Activated CD4-positive, alpha-beta T cell treated with anti-CD3 and anti-CD28 coated beads for 36 hours (primary cell): ENCODE results near the gene SORBS2. TPM values are rescaled to one million over a fixed set of nuclear protein-coding genes. Genes with fewer than 3 reads are reported as not detected.

Source experiments
- ATAC-seq: fragments of 200-7000 bp; cut with Tn5 transposase; one replicate; pipeline ENCODE4 v1.10.0; 2021; ENCODE audit warnings: mild to moderate bottlenecking, moderate library complexity
- CTCF ChIA-PET: fragments of 350-600 bp; sonication (Branson Sonifier 250); formaldehyde crosslinking; loops from one replicate; lab custom pipeline; 2021; ENCODE audit warnings: antibody characterized with exemption; lab: Charles Lee
- POLR2A ChIA-PET: fragments of 350-600 bp; sonication (Branson Sonifier 250); formaldehyde crosslinking; loops from one replicate; lab custom pipeline; 2021; ENCODE audit warnings: antibody characterized with exemption, inconsistent platforms; lab: Charles Lee
- DNase-seq: peaks from one replicate; pipeline ENCODE4 v3.0.0-alpha.2; 2020
- H3K27ac Mint-ChIP-seq: one replicate; pipeline ENCODE4 v1.8.0; 2021; ENCODE audit warnings: mixed read lengths
- H3K27me3 Mint-ChIP-seq: one replicate; pipeline ENCODE4 v1.8.0; 2021; ENCODE audit warnings: mixed read lengths
- H3K36me3 Mint-ChIP-seq: one replicate; pipeline ENCODE4 v1.8.0; 2021; ENCODE audit warnings: low read depth, mixed read lengths
- H3K4me1 Mint-ChIP-seq: one replicate; pipeline ENCODE4 v1.8.0; 2021; ENCODE audit warnings: mixed read lengths
- H3K4me3 Mint-ChIP-seq: one replicate; pipeline ENCODE4 v1.8.0; 2021; ENCODE audit warnings: mild to moderate bottlenecking, moderate library complexity, mixed read lengths
- H3K9me3 Mint-ChIP-seq: one replicate; pipeline ENCODE4 v1.8.0; 2021; ENCODE audit warnings: low read depth, mixed read lengths
- intact Hi-C, 2 experiments: fragments of 100-400 bp; cut with DNase I in 1 of 2; cut with micrococcal nuclease in 1 of 2; formaldehyde crosslinking; loops; one replicate each; pipeline versions ENCODE4 v1.14.2 to v1.15.1; 2022 to 2024; cut with DNase I, micrococcal nuclease
- total RNA-seq, 2 experiments: library from RNA; stranded (reverse); gene quantifications; one replicate each; pipeline ENCODE4 v1.2.3, GENCODE V29; 2021

SORBS2 gene
- total RNA-seq, 2 experiments from 2014 or later, result not detected

DNA sequence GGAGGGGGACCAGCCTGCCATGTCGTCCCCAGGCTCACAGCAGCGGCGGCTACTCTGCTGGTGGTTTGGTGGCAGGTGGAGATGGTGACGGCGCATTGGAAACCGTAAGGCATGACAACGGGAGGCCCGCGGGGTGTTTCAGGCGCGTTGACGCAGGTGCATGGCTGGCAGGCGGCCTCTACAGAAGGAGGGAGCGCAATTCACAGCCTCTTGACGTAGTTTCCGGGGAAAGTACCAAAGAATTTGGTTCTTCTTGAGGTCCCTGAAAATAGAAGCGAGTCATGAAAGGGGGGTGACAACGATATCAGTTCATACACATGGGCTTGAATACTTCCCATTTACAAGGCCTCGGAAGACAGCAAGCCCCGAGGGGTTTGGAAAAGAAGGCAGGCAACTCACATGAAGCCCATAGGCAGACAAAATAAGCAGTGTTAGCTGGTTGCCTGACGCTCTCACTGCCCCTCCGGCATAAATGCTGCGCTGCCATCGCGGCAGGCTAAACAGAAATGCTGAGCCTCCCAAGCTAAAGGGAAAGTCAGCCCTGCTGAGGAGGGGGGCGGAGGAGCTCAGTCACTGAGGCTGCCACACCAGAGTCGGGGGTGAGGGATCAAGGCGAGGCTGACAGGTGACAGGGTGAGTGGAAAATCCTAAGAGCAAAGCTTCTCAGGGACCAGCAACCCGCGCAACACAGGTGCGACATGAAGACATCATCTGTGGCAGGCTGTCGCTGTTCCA, 224.4 kb downstream of the SORBS2 start:
- Mint-ChIP-seq H3K4me1 (peaks cover 18% of the 10 kb centered on the region), H3K27me3 (peaks cover 47% of the 10 kb centered on the region), H3K9me3 (no peaks in the 10 kb centered on the region), H3K36me3 (peaks cover 2% of the 10 kb centered on the region), H3K4me3 (peak overlapping the region; percentile 40), H3K27ac (peak overlapping the region; percentile 63)
- CTCF ChIA-PET, result interaction anchor here (0.7 to 5.5 kb wide), 3 partner anchors 8 to 17 kb away, joined by 3 to 33 read pairs (median 3); no protein-coding TSS in a partner anchor
- POLR2A ChIA-PET, result no interaction called here
- ATAC-seq, result peak; percentile 99
- intact Hi-C loops, result loop anchor here in 1 of 2 experiments (1.0 to 5.0 kb wide), 4 partner anchors 116 to 385 kb away; partner anchors contain the start of genes CCDC110, CFAP97, LRP2BP and UFSP2
- peak; percentile 90 for DNase-seq

DNA sequence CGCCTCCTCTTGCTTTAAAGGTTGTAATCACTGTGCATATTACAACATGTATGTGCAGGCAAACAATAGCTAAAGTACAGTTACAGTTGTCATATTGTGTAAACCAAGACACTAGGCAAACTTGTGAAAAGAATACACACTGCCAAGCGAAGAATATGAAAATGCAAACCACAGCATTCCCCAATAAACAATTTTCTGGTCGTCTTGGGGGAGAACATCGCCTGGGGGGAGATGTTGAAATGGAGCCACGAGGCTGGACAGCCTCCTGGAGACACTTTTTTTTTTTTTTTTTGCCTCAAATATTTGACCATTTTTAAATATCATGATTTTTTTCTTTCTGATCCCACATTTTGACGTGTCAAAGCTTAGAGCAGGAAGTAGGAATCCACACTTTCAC, 225.0 kb downstream of the SORBS2 start:
- H3K36me3 Mint-ChIP-seq, result peaks cover 2% of the 10 kb centered on the region
- H3K27ac Mint-ChIP-seq, result peak overlapping the region; percentile 63
- ATAC-seq, result no peak
- H3K4me1 Mint-ChIP-seq, result peaks cover 18% of the 10 kb centered on the region
- H3K9me3 Mint-ChIP-seq, result no peaks in the 10 kb centered on the region
- ChIA-PET CTCF (interaction anchor here (0.7 to 5.5 kb wide), 4 partner anchors 8 to 16 kb away, joined by 3 to 33 read pairs (median 3); no protein-coding TSS in a partner anchor), POLR2A (no interaction called here)
- H3K4me3 Mint-ChIP-seq, result peak overlapping the region; percentile 40
- H3K27me3 Mint-ChIP-seq, result peaks cover 49% of the 10 kb centered on the region
- no peak for DNase-seq
- intact Hi-C loops, result loop anchor here in 1 of 2 experiments (1.0 to 5.0 kb wide), 4 partner anchors 116 to 385 kb away; partner anchors contain the start of genes CCDC110, CFAP97, LRP2BP and UFSP2

DNA sequence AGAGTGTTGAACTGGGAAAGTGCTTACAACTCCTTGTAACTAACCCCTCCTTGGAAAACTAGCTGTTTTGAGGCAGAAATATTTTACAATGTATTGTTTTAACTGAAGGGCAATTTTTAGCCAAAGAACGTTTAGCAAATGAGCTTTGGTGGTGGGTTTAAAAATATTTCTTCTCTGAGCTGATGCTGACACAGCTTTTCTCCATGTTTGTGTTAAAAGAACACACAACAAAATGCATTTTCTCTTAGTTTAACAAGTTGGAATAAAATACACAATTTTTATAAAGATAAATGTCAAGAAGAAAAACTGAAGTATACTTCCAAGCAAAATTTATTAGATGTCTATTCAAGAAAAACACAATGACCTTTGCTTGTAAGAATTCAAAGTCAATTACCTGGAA, 226.8 kb downstream of the SORBS2 start:
- Mint-ChIP-seq H3K36me3 (peaks cover 2% of the 10 kb centered on the region), H3K27me3 (peaks cover 45% of the 10 kb centered on the region), H3K4me3 (no peak overlapping the region), H3K4me1 (peaks cover 18% of the 10 kb centered on the region), H3K27ac (no peak overlapping the region), H3K9me3 (no peaks in the 10 kb centered on the region)
- intact Hi-C loops, result loop anchor here in 1 of 2 experiments (5.0 kb wide), 1 partner anchor 383 kb away; the partner anchor contains the start of gene CFAP97
- ATAC-seq (no peak), DNase-seq (no peak)
- ChIA-PET POLR2A (no interaction called here), CTCF (interaction anchor here (5.5 kb wide), 1 partner anchor 13 kb away, joined by 33 read pairs; no protein-coding TSS in a partner anchor)

DNA sequence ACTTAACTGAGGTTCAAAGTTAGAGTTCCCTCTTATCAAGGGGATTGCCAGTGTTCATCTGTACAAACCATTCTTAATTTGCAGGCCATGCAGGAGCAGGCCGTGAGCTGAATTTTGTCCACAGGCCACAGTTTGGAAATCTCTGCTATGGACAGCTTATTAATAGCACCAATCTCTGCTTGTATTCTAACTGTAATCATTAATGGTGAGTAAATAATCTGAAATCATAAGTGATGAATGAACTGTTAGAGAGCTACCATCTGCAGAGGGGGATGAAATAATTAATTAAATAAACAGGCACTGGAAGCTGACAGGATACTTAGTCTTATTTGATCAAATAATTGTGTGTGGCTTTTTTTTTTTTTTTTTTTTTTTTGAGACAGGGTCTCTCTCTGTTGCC, 228.2 kb downstream of the SORBS2 start:
- H3K27ac Mint-ChIP-seq, result no peak overlapping the region
- ATAC-seq (no peak), DNase-seq (no peak)
- H3K4me1 Mint-ChIP-seq, result peaks cover 13% of the 10 kb centered on the region
- H3K9me3 Mint-ChIP-seq, result no peaks in the 10 kb centered on the region
- intact Hi-C loops, result no loop called here
- peaks cover 34% of the 10 kb centered on the region for H3K27me3 Mint-ChIP-seq
- ChIA-PET CTCF (interaction anchor here (1.2 kb wide), 1 partner anchor 14 kb away, joined by 5 read pairs; no protein-coding TSS in a partner anchor), POLR2A (no interaction called here)
- no peak overlapping the region for H3K4me3 Mint-ChIP-seq
- peaks cover 2% of the 10 kb centered on the region for H3K36me3 Mint-ChIP-seq

DNA sequence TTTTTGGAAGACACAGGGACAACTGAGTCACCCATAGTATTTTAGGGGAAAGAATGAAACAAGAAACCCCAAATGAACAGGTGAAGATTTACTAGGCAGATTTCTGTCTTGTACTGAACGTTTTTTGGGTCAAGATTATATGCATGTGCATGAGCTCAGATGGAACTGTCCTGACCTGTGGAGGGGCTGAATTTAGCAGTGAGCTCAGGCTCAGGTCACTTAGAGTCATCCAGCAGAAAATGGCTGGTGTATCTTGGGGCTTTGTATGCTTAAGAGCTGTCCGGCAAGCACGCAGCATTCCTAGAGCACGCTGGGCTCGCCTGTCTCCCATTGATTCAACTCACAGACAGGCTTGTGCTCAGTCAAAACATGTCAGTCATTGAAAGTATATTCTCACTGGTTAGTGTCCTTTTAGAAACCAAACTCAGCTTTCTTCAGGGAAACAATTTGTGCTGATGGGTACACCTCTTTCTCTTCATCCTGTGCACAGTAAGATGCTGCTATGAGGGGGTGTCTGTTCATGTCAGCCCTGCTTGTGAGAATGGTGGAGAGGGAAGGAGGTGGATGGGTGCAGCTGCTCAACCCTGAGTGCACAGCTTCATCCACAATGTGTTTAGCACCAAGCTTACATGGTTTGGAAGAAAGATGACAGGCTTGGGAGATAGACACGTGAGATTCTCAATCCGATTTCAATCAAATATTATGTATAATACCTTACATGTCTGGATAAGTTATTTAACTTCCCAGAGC, 229.2 kb downstream of the SORBS2 start:
- peaks cover 33% of the 10 kb centered on the region for H3K27me3 Mint-ChIP-seq
- H3K36me3 Mint-ChIP-seq, result peaks cover 2% of the 10 kb centered on the region
- no peak overlapping the region for H3K4me3 Mint-ChIP-seq
- no peak for DNase-seq
- CTCF ChIA-PET, result interaction anchor here (0.6 to 1.2 kb wide), 3 partner anchors 10 to 61 kb away, joined by 3 to 5 read pairs (median 3); no protein-coding TSS in a partner anchor
- peaks cover 12% of the 10 kb centered on the region for H3K4me1 Mint-ChIP-seq
- no peak for ATAC-seq
- intact Hi-C loops, result no loop called here
- no peaks in the 10 kb centered on the region for H3K9me3 Mint-ChIP-seq
- H3K27ac Mint-ChIP-seq, result no peak overlapping the region
- POLR2A ChIA-PET, result no interaction called here

DNA sequence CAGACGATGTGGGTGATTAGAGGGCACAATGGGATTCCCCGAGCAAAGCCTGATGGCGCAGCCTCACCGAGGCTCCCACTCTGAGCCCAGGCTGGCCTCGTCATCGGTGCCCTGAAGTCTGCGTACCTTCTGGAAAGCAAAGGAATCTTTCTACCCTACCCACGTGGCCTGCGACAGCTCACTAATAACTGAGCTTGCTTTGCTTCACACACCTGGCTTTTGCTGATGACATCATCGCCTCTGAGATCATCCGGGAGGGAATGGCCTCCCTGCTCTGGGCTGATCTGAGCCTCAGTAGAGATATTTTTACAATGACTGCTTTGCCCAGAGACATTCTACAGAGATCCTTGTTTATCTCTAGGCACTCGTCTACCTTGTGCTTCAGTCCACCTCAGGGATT, 231.3 kb downstream of the SORBS2 start:
- intact Hi-C loops, result no loop called here
- H3K9me3 Mint-ChIP-seq, result no peaks in the 10 kb centered on the region

DNA sequence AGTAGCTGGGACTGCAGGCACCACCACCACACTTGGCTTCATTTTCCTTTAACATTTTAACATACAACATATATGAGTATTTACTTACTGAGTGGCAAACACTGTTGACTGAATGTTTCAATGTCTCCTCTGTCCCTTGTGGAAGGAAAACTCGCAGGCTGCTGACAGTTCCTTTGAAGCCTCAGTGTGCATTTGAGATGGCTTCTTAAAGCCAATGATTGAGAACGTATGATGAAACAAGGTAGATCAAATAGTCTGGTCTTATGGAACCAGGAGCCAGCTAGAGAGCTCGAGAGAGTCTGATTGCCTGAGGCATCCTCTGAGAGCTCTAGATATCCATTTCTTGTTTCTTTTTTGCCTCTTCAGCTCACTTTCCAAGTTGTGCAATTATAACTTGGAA, 233.7 kb downstream of the SORBS2 start:
- ChIA-PET CTCF (no interaction called here), POLR2A (no interaction called here)
- Mint-ChIP-seq H3K36me3 (no peaks in the 10 kb centered on the region), H3K27ac (no peak overlapping the region), H3K4me3 (no peak overlapping the region), H3K27me3 (peaks cover 21% of the 10 kb centered on the region), H3K4me1 (no peaks in the 10 kb centered on the region), H3K9me3 (no peaks in the 10 kb centered on the region)
- ATAC-seq, result no peak
- DNase-seq, result no peak
- intact Hi-C loops, result no loop called here

More for the DNA sequence above, 231.3 kb downstream of the SORBS2 start:
- no peak for DNase-seq
- ATAC-seq, result no peak
- Mint-ChIP-seq H3K4me3 (no peak overlapping the region), H3K4me1 (no peaks in the 10 kb centered on the region), H3K27me3 (peaks cover 25% of the 10 kb centered on the region), H3K36me3 (no peaks in the 10 kb centered on the region), H3K27ac (no peak overlapping the region)
- CTCF ChIA-PET, result no interaction called here
- POLR2A ChIA-PET, result no interaction called here

DNA sequence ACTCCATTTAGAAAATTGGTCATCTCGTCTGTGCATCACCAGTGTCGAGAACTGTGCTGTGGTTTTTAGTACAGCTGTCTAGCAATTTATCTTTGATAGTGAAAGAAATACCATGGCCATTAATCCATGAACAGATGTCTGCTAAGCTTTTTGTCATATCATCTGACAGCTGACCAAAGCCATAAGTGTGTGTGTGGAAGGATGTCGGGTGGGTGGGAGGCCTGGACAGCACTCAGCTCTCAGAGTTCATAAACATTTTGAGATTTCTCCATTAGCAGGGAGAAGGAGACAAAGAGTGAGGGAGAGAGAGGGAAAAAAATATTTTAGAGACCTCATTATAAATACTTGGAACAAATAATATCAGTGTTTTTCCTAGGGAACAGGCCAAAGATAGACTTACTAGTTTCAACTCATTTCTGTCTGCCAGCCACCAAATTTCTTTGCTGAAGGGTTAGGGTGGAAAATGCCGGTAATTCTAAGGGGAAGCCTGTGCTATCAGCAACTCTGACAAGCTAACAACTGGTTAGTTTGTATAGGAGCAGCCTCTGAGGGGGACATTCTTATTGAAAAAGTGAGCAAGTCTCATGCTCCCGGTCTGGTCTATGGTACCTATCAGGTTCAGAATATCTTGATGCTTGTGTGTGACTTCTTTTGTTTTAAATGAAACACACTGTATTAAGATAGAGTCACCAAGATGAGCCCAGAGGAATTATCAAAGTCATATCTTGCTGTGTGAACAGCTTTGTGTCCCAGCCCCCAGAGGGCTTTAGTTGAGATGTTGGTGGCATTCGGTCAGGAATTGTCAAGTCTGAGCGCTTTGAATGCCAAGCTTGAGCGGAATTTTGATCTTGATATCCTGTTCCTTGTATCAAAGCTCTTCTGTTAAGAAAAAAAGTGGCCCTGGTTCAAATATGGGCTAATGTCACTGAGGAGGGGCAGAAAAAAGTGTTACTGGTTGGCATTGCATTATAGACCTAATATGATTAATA, 234.7 kb downstream of the SORBS2 start:
- intact Hi-C loops, result no loop called here
- H3K4me3 Mint-ChIP-seq, result no peak overlapping the region
- no peak for ATAC-seq
- no peaks in the 10 kb centered on the region for H3K4me1 Mint-ChIP-seq
- H3K9me3 Mint-ChIP-seq, result no peaks in the 10 kb centered on the region
- H3K36me3 Mint-ChIP-seq, result no peaks in the 10 kb centered on the region
- ChIA-PET CTCF (interaction anchor here (0.6 to 1.3 kb wide), 2 partner anchors 9 to 429 kb away, joined by 3 read pairs; no protein-coding TSS in a partner anchor), POLR2A (no interaction called here)
- H3K27me3 Mint-ChIP-seq, result peaks cover 16% of the 10 kb centered on the region
- H3K27ac Mint-ChIP-seq, result no peak overlapping the region
- DNase-seq, result no peak

DNA sequence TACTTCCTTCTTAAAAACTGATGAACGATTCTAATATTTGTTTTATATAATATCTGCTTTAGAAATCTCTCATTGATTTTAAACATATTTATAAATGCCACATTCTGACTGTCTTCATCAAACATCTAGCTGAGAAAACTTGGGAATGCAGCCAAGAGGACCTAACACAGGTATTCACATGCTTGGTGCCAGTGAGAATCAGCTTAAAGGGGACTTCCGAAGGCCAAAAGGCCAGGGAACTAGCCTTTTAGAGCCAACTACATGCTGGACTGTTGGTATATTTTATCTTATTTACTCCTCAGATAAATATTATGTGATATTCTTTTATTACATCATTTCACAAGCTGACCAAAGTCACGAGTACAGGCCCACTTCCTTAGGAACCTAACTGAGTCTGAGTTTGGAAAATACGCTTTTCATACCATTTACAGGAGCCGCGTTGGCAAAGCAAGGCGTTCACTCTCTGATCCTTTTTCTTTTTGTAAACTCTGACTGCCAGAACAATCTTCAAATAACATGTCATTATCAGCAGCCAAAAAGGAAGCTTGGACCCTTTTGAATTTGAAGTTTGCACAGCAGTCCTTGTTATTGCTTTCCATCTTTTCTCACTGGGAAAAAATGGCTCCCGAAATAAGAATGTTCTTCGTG, 235.6 kb downstream of the SORBS2 start:
- CTCF ChIA-PET, result interaction anchor here (0.6 to 1.3 kb wide), 2 partner anchors 10 to 429 kb away, joined by 3 read pairs; no protein-coding TSS in a partner anchor
- no peak for DNase-seq
- H3K27me3 Mint-ChIP-seq, result peaks cover 19% of the 10 kb centered on the region
- POLR2A ChIA-PET, result no interaction called here
- intact Hi-C loops, result no loop called here
- no peaks in the 10 kb centered on the region for H3K36me3 Mint-ChIP-seq
- no peak overlapping the region for H3K27ac Mint-ChIP-seq
- no peak overlapping the region for H3K4me3 Mint-ChIP-seq
- no peaks in the 10 kb centered on the region for H3K9me3 Mint-ChIP-seq
- no peak for ATAC-seq
- H3K4me1 Mint-ChIP-seq, result no peaks in the 10 kb centered on the region

DNA sequence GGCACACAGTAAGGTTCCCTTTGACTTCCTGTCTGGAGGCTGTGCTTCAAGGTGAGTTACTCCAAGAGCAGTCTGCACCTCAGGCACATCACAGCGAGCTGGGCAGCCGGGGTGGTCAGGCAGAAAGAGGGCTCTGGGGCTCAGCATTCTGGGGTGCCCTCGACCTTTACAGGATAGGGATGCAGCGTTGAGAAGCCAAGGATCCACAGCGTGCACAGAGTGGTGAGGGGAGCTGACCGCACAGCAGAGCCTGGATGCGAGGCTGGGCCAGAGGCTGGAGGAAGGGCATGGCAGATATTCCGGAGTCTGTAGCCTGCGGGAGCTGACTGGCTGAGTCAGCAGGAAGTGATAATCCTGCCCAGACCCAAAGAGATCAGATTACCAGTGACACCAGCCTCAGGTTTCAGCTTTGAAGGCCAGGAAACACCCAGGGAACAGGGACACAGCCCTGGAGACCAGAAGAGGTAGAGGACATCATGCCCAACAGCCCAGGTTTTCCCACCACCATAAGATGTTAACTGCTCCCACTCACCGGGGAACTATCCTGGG, 238.3 kb downstream of the SORBS2 start:
- Mint-ChIP-seq H3K36me3 (no peaks in the 10 kb centered on the region), H3K27ac (no peak overlapping the region), H3K9me3 (no peaks in the 10 kb centered on the region), H3K4me3 (no peak overlapping the region), H3K4me1 (no peaks in the 10 kb centered on the region), H3K27me3 (peaks cover 19% of the 10 kb centered on the region)
- DNase-seq, result no peak
- no peak for ATAC-seq
- ChIA-PET CTCF (interaction anchor here (1.0 kb wide), 1 partner anchor 25 kb away, joined by 3 read pairs; no protein-coding TSS in a partner anchor), POLR2A (no interaction called here)
- intact Hi-C loops, result no loop called here
